Neutrophil (primary cell): ENCODE measurements around the gene ZBTB16.
A peak's percentile ranks its signal among the peaks of the same experiment; 100 is the strongest.

Experiments
- H3K27ac ChIP-seq: fragments of 200-600 bp; sonication (generic); 2 replicates; pipeline ENCODE4 v1.5.1; 2016; ENCODE audit warnings: mild to moderate bottlenecking, moderate library complexity
- H3K27me3 ChIP-seq: fragments of 200-600 bp; sonication (generic); 2 replicates; pipeline ENCODE4 v1.6.0; 2016; ENCODE audit warnings: mild to moderate bottlenecking
- H3K36me3 ChIP-seq: fragments of 200-600 bp; sonication (generic); 2 replicates; pipeline ENCODE4 v1.5.1; 2017
- H3K4me1 ChIP-seq, 2 experiments: fragments of 200-600 bp in 1 of 2; sonication (generic) in 1 of 2; 1 replicate in 1 of 2; 2 replicates in 1 of 2; pipeline versions ENCODE4 v1.5.1 to v1.6.1; 2013 to 2016; ENCODE audit warnings: low read depth in 1 of 2, low read length in 1 of 2, mild to moderate bottlenecking in 1 of 2, moderate library complexity in 1 of 2; ENCODE audit not compliant: control insufficient read depth in 1 of 2, insufficient read depth in 1 of 2
- H3K4me3 ChIP-seq, 2 experiments: fragments of 200-600 bp in 1 of 2; sonication (generic) in 1 of 2; 1 replicate in 1 of 2; 2 replicates in 1 of 2; pipeline ENCODE4 v1.5.1; 2013 to 2016; ENCODE audit warnings: low read depth in 1 of 2, low read length in 1 of 2, mild to moderate bottlenecking in 1 of 2, moderate library complexity in 1 of 2
- H3K9me3 ChIP-seq: fragments of 200-600 bp; sonication (generic); 2 replicates; pipeline ENCODE4 v1.5.1; 2016
- CTCF ChIP-seq: fragments of 200-600 bp; sonication (generic); IDR thresholded peaks from 2 replicates; pipeline ENCODE4 v1.5.1; 2016; ENCODE audit warnings: antibody characterized with exemption

ZBTB16 gene

GRCh38 chr11:114128399-114128798 lies 68.9 kb downstream of the ZBTB16 start:
- no peak for TF ChIP-seq CTCF
- Histone ChIP-seq H3K4me3 (no peak overlapping the region), H3K9me3 (no peaks in the 10 kb centered on the region), H3K36me3 (no peaks in the 10 kb centered on the region), H3K27me3 (no peaks in the 10 kb centered on the region), H3K4me1 (peaks cover 37 to 54% of the 10 kb centered on the region in 2 experiments), H3K27ac (no peak overlapping the region)

DNA sequence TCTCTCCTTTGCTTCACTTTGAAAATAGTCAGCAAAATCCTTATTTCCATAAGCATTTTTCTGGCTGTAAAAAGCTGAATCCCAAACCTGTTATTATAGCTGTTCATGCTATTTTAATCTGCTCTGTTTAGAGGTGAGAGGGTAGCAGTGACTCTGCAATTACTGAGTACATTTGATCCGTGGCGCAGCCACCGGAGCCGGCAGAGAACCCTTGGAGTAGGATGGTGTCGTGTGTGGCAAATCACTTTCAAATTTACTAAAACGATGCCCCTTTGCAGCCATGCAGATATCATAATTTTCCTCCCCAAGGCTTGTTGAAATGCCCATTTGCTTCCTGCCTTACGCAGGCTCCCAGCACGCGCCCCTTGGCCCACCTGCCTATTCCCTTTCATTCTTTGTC lies 69.6 kb downstream of the ZBTB16 start:
- Histone ChIP-seq H3K9me3 (no peaks in the 10 kb centered on the region), H3K4me3 (no peak overlapping the region), H3K4me1 (peaks cover 37 to 54% of the 10 kb centered on the region in 2 experiments), H3K27me3 (no peaks in the 10 kb centered on the region), H3K36me3 (no peaks in the 10 kb centered on the region), H3K27ac (no peak overlapping the region)
- no peak for TF ChIP-seq CTCF

DNA sequence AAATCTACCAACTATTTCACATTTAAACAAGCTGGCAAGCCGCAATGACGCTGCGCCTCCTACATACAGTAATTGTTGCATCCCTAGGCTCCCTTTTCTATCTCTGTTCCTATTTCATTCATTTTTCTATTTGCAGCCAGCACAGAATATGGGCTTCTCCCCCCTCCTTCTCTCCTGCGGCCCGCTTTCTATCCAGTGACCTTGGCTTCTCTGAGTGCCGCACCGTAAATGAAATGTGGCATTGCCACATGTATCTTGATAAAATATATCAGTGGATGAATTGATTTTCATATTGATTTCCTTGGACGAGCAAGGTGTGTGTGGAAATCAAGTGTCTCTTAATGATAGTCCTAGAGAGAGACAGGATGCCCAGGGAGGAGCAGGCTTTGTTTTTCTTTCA lies 70.2 kb downstream of the ZBTB16 start:
- no peak for TF ChIP-seq CTCF
- no peak overlapping the region for H3K4me3 ChIP-seq

GRCh38 chr11:114130115-114130576 lies 70.6 kb downstream of the ZBTB16 start:
- H3K9me3 ChIP-seq: no peaks in the 10 kb centered on the region
- H3K4me3 ChIP-seq: no peak overlapping the region
- TF ChIP-seq CTCF: no peak
- H3K27me3 ChIP-seq: no peaks in the 10 kb centered on the region
- no peak overlapping the region for H3K27ac ChIP-seq
- H3K36me3 ChIP-seq: no peaks in the 10 kb centered on the region
- peaks cover 43 to 60% of the 10 kb centered on the region in 2 experiments for H3K4me1 ChIP-seq

More for the DNA sequence above, 70.2 kb downstream of the ZBTB16 start:
- Histone ChIP-seq H3K36me3 (no peaks in the 10 kb centered on the region), H3K9me3 (no peaks in the 10 kb centered on the region), H3K27ac (no peak overlapping the region), H3K4me1 (peaks cover 39 to 55% of the 10 kb centered on the region in 2 experiments), H3K27me3 (no peaks in the 10 kb centered on the region)

DNA sequence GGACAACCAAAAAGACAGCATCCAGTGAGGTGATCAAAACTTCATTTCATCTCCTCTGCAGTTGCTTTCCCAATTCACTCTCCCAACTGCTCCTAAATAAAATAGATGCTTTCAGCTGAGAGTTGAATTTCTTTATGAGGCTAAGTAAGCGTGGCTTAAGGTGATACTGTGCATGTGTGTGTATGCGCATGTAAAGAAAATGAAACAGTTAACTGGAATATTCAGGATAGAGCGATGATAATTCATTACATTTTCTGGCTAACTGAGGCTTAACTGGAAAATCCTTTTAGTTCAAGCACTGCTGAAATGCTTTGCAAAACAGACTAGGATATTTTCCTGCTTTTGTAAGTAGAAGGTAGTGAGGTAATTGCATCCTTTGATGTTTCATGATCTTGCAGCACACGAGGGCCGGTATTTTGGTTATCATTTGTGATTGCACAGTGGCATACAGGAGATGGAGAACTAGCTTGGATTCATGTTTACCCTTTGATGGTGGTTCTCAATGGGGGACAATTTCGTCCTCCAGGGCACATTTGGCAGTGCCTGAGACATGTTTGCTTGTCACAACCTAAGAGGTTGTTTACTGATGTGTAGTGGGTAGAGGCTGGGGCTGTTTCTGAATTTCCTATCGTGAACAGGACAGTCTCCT lies 71.2 kb downstream of the ZBTB16 start:
- Histone ChIP-seq H3K27ac (peak overlapping the region; percentile 13), H3K9me3 (no peaks in the 10 kb centered on the region), H3K36me3 (no peaks in the 10 kb centered on the region), H3K4me3 (no peak overlapping the region), H3K4me1 (peaks cover 49 to 66% of the 10 kb centered on the region in 2 experiments), H3K27me3 (no peaks in the 10 kb centered on the region)
- TF ChIP-seq CTCF: no peak
